SJSA1 (cell line): Measurements from ENCODE around the gene RTN4. TPM values are rescaled to one million over a fixed set of nuclear protein-coding genes. Genes with fewer than 3 reads are reported as not detected.
"Not testable (repeated sequence)": the region's sequence is repeated elsewhere in the genome, so short reads cannot be mapped to it uniquely, and the experiment has no call there.

Experiments
- DNase-seq, 2 experiments: peaks; one replicate each; pipeline ENCODE4 v3.0.0-alpha.2; 2015 to 2020; ENCODE audit warnings: low spot score in 2 of 2, low read depth in 1 of 2
- H3K27ac ChIP-seq: fragments of 250-450 bp; sonication (Bioruptor Pico); 2 replicates; pipeline ENCODE4 v1.5.1; 2020; ENCODE audit warnings: mild to moderate bottlenecking, moderate library complexity
- H3K27me3 ChIP-seq: fragments of 250-450 bp; sonication (Bioruptor Pico); replicated peaks from 2 replicates; pipeline ENCODE4 v1.5.1; 2020; ENCODE audit warnings: mild to moderate bottlenecking, moderate library complexity
- H3K36me3 ChIP-seq: fragments of 250-450 bp; sonication (Bioruptor Pico); 2 replicates; pipeline ENCODE4 v1.5.1; 2020; ENCODE audit warnings: mild to moderate bottlenecking
- H3K4me1 ChIP-seq: fragments of 250-450 bp; sonication (Bioruptor Pico); replicated peaks from 2 replicates; pipeline ENCODE4 v1.6.1; 2021; ENCODE audit warnings: mild to moderate bottlenecking
- H3K4me3 ChIP-seq: fragments of 250-450 bp; sonication (Bioruptor Pico); 2 replicates; pipeline ENCODE4 v1.5.1; 2020; ENCODE audit warnings: mild to moderate bottlenecking
- H3K9me3 ChIP-seq: fragments of 250-450 bp; sonication (Bioruptor Pico); replicated peaks from 2 replicates; pipeline ENCODE4 v1.5.1; 2020; ENCODE audit warnings: mild to moderate bottlenecking
- total RNA-seq: library from RNA; depleted of rRNA; stranded (reverse); fragments of >200 nt; shearing (Covaris generic); gene quantifications from 2 replicates; pipeline ENCODE4 v1.2.3, GENCODE V29; 2014

Gene RTN4
- total RNA-seq, 1 experiment from 2014 or later: 209 TPM

- no peaks in the 10 kb centered on the region for H3K27me3 ChIP-seq
- no peak for DNase-seq
- no peaks in the 10 kb centered on the region for H3K9me3 ChIP-seq
- H3K27ac ChIP-seq: no peak overlapping the region
- H3K4me3 ChIP-seq: no peak overlapping the region
- H3K36me3 ChIP-seq: 0 out of 2 replicates have a peak, but pooled peaks cover 5% of the 10 kb centered on the region
- H3K4me1 ChIP-seq: peaks cover 17% of the 10 kb centered on the region
Observed at GRCh38 chr2:55000341-55000740, 49.9 kb downstream of the RTN4 start.

- peak in 1 of 2 experiments; percentile 63 for DNase-seq
- H3K36me3 ChIP-seq: 0 out of 2 replicates have a peak, but pooled peaks cover 5% of the 10 kb centered on the region
- H3K4me3 ChIP-seq: no peak overlapping the region
- H3K27me3 ChIP-seq: no peaks in the 10 kb centered on the region
- H3K9me3 ChIP-seq: no peaks in the 10 kb centered on the region
- H3K27ac ChIP-seq: peak overlapping the region; percentile 21
- peaks cover 17% of the 10 kb centered on the region for H3K4me1 ChIP-seq
Observed at GRCh38 chr2:54999182-54999581, 51.1 kb downstream of the RTN4 start.

- no peaks in the 10 kb centered on the region for H3K27me3 ChIP-seq
- peaks cover 17% of the 10 kb centered on the region for H3K4me1 ChIP-seq
- H3K27ac ChIP-seq: no peak overlapping the region
- no peak overlapping the region for H3K4me3 ChIP-seq
- no peak for DNase-seq
- peaks cover 8% of the 10 kb centered on the region; the same call in 1 of the 2 replicates for H3K36me3 ChIP-seq
- H3K9me3 ChIP-seq: no peaks in the 10 kb centered on the region
Observed at GRCh38 chr2:54997826-54998225, 52.4 kb downstream of the RTN4 start.

- no peak for DNase-seq
- H3K27me3 ChIP-seq: no peaks in the 10 kb centered on the region
- H3K27ac ChIP-seq: no peak overlapping the region
- no peaks in the 10 kb centered on the region for H3K9me3 ChIP-seq
- H3K4me3 ChIP-seq: no peak overlapping the region
- peaks cover 8% of the 10 kb centered on the region; the same call in 1 of the 2 replicates for H3K36me3 ChIP-seq
- peaks cover 17% of the 10 kb centered on the region for H3K4me1 ChIP-seq
Observed at GRCh38 chr2:54995553-54995952, 54.7 kb downstream of the RTN4 start.

GRCh38 chr2:54990694-54991093 is 59.6 kb downstream of the RTN4 start:
- not testable (repeated sequence) for H3K4me3 ChIP-seq, H3K4me1 ChIP-seq, DNase-seq, H3K27me3 ChIP-seq, H3K27ac ChIP-seq, H3K9me3 ChIP-seq
- H3K36me3 ChIP-seq: peaks cover 23% of the 10 kb centered on the region

GRCh38 chr2:54988612-54989011 is 61.6 kb downstream of the RTN4 start:
- Histone ChIP-seq H3K36me3 (peaks cover 40% of the 10 kb centered on the region), H3K4me1 (peaks cover 12% of the 10 kb centered on the region), H3K9me3 (no peaks in the 10 kb centered on the region), H3K4me3 (no peak overlapping the region), H3K27ac (no peak overlapping the region), H3K27me3 (no peaks in the 10 kb centered on the region)
- no peak for DNase-seq

- H3K36me3 ChIP-seq: peaks cover 56% of the 10 kb centered on the region
- H3K4me1 ChIP-seq: peaks cover 14% of the 10 kb centered on the region
- H3K4me3 ChIP-seq: no peak overlapping the region
- H3K9me3 ChIP-seq: no peaks in the 10 kb centered on the region
- DNase-seq: no peak
- H3K27ac ChIP-seq: no peak overlapping the region
- no peaks in the 10 kb centered on the region for H3K27me3 ChIP-seq
Observed at GRCh38 chr2:54986264-54986663, 64.0 kb downstream of the RTN4 start.

GRCh38 chr2:54984476-54984875 is 65.8 kb downstream of the RTN4 start:
- no peaks in the 10 kb centered on the region for H3K9me3 ChIP-seq
- H3K4me1 ChIP-seq: peaks cover 14% of the 10 kb centered on the region
- no peaks in the 10 kb centered on the region for H3K27me3 ChIP-seq
- H3K36me3 ChIP-seq: peaks cover 71% of the 10 kb centered on the region
- no peak overlapping the region for H3K4me3 ChIP-seq
- no peak overlapping the region for H3K27ac ChIP-seq
- DNase-seq: no peak

- Histone ChIP-seq H3K27ac (no peak overlapping the region), H3K4me3 (no peak overlapping the region), H3K36me3 (peaks cover 75% of the 10 kb centered on the region), H3K4me1 (peaks cover 14% of the 10 kb centered on the region), H3K27me3 (no peaks in the 10 kb centered on the region), H3K9me3 (no peaks in the 10 kb centered on the region)
- DNase-seq: no peak
Observed at GRCh38 chr2:54983345-54984220, 66.7 kb downstream of the RTN4 start.

- H3K27me3 ChIP-seq: no peaks in the 10 kb centered on the region
- H3K27ac ChIP-seq: no peak overlapping the region
- no peak overlapping the region for H3K4me3 ChIP-seq
- H3K36me3 ChIP-seq: peaks cover 80% of the 10 kb centered on the region
- peaks cover 14% of the 10 kb centered on the region for H3K4me1 ChIP-seq
- H3K9me3 ChIP-seq: no peaks in the 10 kb centered on the region
- DNase-seq: no peak
Observed at GRCh38 chr2:54981385-54981784, 68.9 kb downstream of the RTN4 start.

GRCh38 chr2:54979321-54980044 is 70.8 kb downstream of the RTN4 start:
- no peak for DNase-seq
- Histone ChIP-seq H3K4me1 (peaks cover 11% of the 10 kb centered on the region), H3K36me3 (peaks cover 81% of the 10 kb centered on the region), H3K27ac (no peak overlapping the region), H3K4me3 (no peak overlapping the region), H3K27me3 (no peaks in the 10 kb centered on the region), H3K9me3 (no peaks in the 10 kb centered on the region)

- Histone ChIP-seq H3K27ac (no peak overlapping the region), H3K27me3 (no peaks in the 10 kb centered on the region), H3K4me3 (no peak overlapping the region)
Observed at GRCh38 chr2:54977149-54977548, 73.1 kb downstream of the RTN4 start.

GRCh38 chr2:54975598-54976492 is 74.4 kb downstream of the RTN4 start:
- Histone ChIP-seq H3K4me1 (no peaks in the 10 kb centered on the region), H3K27ac (no peak overlapping the region), H3K4me3 (no peak overlapping the region), H3K36me3 (peaks cover 85% of the 10 kb centered on the region), H3K9me3 (no peaks in the 10 kb centered on the region), H3K27me3 (no peaks in the 10 kb centered on the region)
- DNase-seq: no peak

More at GRCh38 chr2:54977149-54977548, 73.1 kb downstream of the RTN4 start:
- no peaks in the 10 kb centered on the region for H3K9me3 ChIP-seq
- no peaks in the 10 kb centered on the region for H3K4me1 ChIP-seq
- peaks cover 84% of the 10 kb centered on the region for H3K36me3 ChIP-seq
- DNase-seq: no peak
